Kidney epithelial cell (primary cell): ENCODE data around the gene RNASE13. TPM values are rescaled to one million over a fixed set of nuclear protein-coding genes. Genes with fewer than 3 reads are reported as not detected.

ENCODE experiments used
- DNase-seq: peaks from one replicate; pipeline ENCODE4 v3.0.0-alpha.2; 2010; ENCODE audit warnings: low read depth
- H3K27me3 ChIP-seq: 2 replicates; pipeline ENCODE4 v1.6.0; 2011; ENCODE audit warnings: low read length; ENCODE audit not compliant: control insufficient read depth, insufficient read depth
- H3K36me3 ChIP-seq: 2 replicates; pipeline ENCODE4 v1.5.1; 2011; ENCODE audit warnings: low read length; ENCODE audit not compliant: control insufficient read depth, insufficient read depth
- H3K4me3 ChIP-seq: 2 replicates; pipeline ENCODE4 v1.5.1; 2011; ENCODE audit warnings: low read depth, mild to moderate bottlenecking, control low read depth, low read length
- total RNA-seq: library from RNA; depleted of rRNA; stranded (reverse); fragments of >200 nt; gene quantifications from 2 replicates; pipeline ENCODE4 v1.2.3, GENCODE V29; 2015
- TF ChIP-seq, protein P1 (sequence below): IDR thresholded peaks from 2 replicates; pipeline ENCODE4 v1.5.1; 2011; ENCODE audit warnings: mild to moderate bottlenecking, moderate library complexity, low read length, control low read depth, inconsistent platforms; ENCODE audit not compliant: insufficient read depth, poor library complexity, severe bottlenecking

The RNASE13 gene
- total RNA-seq, 1 donor from 2014 or later = not detected

DNA sequence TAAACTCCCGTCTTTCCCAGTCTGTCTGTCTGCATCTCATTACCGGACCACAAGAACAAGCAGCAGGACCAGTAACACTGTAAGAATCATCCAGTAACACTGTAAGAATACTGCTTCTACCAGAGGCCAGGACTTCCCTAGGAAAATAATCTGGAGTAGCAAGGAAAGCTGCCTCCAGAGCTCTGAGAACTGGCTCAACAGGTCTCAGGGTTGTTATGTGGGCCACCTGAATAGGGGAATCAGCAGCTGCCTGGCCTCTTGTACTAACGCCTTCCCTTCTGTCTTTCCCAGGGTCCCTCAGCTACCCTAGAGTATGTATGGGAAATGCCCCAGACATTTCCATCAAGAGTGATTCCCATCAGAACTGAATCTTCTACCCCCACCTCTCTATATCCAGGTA, 36.5 kb downstream of the RNASE13 start:
- TF ChIP-seq, protein P1, sequence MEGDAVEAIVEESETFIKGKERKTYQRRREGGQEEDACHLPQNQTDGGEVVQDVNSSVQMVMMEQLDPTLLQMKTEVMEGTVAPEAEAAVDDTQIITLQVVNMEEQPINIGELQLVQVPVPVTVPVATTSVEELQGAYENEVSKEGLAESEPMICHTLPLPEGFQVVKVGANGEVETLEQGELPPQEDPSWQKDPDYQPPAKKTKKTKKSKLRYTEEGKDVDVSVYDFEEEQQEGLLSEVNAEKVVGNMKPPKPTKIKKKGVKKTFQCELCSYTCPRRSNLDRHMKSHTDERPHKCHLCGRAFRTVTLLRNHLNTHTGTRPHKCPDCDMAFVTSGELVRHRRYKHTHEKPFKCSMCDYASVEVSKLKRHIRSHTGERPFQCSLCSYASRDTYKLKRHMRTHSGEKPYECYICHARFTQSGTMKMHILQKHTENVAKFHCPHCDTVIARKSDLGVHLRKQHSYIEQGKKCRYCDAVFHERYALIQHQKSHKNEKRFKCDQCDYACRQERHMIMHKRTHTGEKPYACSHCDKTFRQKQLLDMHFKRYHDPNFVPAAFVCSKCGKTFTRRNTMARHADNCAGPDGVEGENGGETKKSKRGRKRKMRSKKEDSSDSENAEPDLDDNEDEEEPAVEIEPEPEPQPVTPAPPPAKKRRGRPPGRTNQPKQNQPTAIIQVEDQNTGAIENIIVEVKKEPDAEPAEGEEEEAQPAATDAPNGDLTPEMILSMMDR = no peak
- H3K27me3 ChIP-seq = no peaks in the 10 kb centered on the region
- H3K36me3 ChIP-seq = peaks cover 4% of the 10 kb centered on the region
- no peak for DNase-seq
- H3K4me3 ChIP-seq = no peak overlapping the region

DNA sequence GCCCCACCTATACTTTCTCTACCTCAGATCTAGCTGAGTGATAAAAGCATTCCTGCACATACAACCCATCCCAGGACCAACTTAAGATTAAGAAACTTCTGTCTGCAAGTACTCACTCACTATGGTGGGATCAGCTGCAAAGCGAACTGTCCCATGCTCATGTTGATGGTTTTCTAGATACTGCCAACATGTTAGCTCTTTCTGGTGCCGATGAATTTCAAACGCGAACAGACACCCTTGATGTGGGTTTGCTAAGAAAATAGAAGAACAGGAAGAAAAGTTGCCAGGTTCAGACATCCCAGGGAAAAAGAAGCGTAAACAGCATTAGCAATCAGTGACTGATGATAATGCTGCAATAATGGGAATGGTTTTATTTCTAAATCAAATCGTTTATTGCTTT, 37.0 kb downstream of the RNASE13 start:
- TF ChIP-seq, protein P1 = no peak
- DNase-seq = no peak
- H3K27me3 ChIP-seq = no peaks in the 10 kb centered on the region
- peaks cover 4% of the 10 kb centered on the region for H3K36me3 ChIP-seq
- H3K4me3 ChIP-seq = no peak overlapping the region

DNA sequence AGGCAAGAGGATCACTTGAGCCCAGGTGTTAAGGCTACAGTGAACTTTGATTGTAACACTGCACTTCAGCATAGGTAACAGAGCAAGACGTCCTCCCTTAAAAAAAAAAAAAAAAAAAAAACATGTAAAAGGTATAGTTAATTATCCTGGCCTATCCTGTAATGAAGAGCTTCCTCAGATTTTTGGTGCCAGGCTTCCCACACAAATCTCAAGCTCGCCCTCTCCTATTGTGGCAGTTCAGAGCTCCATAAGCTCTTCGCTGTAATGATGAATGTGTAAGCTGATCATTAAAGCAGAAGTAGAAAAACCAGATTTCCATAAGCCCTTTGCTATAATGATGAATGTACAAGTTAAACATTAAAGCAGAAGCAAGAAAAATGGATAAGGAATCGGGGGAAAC, 37.5 kb downstream of the RNASE13 start:
- no peak for DNase-seq
- Histone ChIP-seq H3K4me3 (no peak overlapping the region), H3K27me3 (no peaks in the 10 kb centered on the region), H3K36me3 (peaks cover 6% of the 10 kb centered on the region)
- TF ChIP-seq, protein P1 = no peak

DNA sequence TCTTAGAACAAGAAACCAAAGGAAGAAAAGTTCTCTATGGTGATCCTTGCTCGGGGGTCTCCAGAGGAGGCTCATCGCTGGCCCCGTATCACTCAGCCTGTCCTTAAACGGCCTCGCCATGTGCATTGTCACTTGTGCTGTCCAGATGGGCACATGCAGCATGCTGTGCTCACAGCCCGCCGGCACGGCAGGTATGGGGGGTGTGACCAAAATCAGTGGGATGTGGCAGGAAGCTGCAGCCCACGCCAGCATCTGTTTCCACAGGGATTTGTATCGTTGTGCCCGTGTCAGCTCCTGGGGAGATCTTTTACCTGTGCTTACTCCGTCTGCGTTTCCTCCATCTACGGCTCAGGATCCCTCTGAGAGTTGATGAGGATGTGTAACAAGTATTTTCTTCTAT, 38.1 kb downstream of the RNASE13 start:
- no peak overlapping the region for H3K4me3 ChIP-seq
- TF ChIP-seq, protein P1 = no peak
- peaks cover 8% of the 10 kb centered on the region for H3K36me3 ChIP-seq

DNA sequence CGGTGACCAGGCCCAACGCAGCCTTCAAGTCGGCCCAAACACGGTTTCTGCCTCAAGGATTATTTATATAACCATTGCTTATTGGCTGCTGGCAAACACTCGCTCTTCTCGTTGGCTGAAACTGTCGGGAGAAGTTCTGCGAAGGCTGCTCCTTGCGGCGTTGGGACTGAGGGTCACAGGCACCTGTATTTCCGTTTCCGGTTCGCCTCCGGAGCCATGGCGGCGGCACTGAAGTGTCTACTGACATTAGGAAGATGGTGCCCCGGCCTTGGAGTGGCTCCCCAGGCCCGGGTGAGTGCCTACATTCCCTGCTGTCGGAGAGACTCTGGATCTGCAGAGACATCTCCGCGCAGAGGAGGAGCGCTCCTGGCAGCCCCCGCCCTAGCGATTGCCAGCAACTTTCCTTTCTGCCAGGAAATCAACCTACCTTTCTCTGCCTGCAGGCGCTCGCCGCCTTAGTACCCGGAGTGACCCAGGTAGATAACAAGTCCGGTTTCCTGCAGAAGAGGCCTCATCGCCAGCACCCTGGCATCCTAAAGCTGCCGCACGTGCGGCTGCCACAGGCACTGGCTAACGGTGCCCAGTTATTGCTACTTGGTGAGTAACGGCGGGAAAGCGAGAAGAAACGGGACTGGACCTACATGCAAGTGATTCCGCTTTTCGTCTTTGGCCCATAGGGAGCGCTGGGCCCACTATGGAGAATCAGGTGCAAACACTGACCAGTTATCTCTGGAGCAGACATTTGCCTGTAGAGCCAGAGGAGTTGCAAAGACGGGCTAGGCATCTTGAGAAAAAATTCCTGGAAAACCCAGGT, 44.6 kb downstream of the RNASE13 start, which contains the start of gene METTL17:
Gene METTL17 (plus strand): TSS at position 194 of the 814 bp plus-strand sequence. CDS start 23 bp downstream, at position 217.
- peak within 1 kb of the TSS; percentile 79 for H3K4me3 ChIP-seq
- H3K36me3 ChIP-seq = peaks cover 3% of the 10 kb centered on the region
- H3K27me3 ChIP-seq = no peaks in the 10 kb centered on the region
- TF ChIP-seq, protein P1 = peak; percentile 67
- peak; percentile 92 for DNase-seq

More for the DNA sequence above, 38.1 kb downstream of the RNASE13 start:
- no peak for DNase-seq
- H3K27me3 ChIP-seq = no peaks in the 10 kb centered on the region

DNA sequence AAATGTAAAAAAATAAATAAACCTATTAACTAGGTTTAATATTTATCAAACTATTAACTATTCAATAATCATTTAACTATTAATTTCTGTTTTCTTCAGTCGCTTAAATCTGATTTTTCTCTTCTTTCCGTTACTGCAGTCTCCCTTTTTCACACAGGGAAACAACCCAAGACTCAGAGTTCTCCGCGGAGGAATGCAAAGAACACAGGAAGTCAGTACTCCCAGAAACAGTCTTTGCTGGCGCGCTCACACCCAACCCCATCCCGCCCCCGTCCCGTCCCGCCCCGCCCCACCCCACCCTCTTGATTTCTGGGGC, 45.2 kb downstream of the RNASE13 start:
- TF ChIP-seq, protein P1 = no peak
- Histone ChIP-seq H3K4me3 (peak overlapping the region; percentile 11), H3K27me3 (no peaks in the 10 kb centered on the region), H3K36me3 (peaks cover 3% of the 10 kb centered on the region)
- DNase-seq = no peak
